HG03025 (cell line): ENCODE results near the gene TFF1.
"Not testable (repeated sequence)": the region's sequence is repeated elsewhere in the genome, so short reads cannot be mapped to it uniquely, and the experiment has no call there.

Experiments used
- ATAC-seq: cut with Tn5 transposase; IDR thresholded peaks from one replicate; pipeline ENCODE4 v1.9.1; 2021; ENCODE audit warnings: mild to moderate bottlenecking, moderate library complexity; ENCODE audit not compliant: unreplicated experiment, low FRiP score

The TFF1 gene

DNA sequence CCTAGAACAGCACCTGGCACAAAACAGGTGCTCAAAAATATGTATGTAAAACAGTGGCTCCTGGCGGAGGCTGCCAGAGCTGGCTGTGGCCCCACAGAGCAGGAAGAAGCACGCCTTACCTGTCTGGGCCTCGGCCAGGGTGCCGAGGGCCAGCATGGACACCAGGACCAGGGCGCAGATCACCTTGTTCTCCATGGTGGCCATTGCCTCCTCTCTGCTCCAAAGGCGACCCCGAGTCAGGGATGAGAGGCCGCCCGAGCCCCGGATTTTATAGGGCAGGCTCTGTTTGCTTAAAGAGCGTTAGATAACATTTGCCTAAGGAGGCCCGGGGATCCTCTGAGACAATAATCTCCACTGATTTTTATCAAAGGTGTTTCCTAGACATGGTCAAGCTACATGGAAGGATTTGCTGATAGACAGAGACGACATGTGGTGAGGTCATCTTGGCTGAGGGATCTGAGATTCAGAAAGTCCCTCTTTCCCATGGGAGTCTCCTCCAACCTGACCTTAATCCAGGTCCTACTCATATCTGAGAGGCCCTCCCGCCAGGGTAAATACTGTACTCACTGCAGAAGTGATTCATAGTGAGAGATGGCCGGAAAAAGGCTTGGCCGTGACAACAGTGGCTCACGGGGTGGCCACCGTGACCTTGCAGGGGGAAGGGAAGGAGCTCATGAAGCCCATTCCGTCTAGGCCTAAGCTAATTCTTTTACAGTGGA is at the start of gene TFF1:
TSS of gene TFF1 (minus strand) at position 244 of the 719 bp plus-strand sequence. CDS start at position 204, 40 bp downstream.
- no peak for ATAC-seq

- peak; percentile 71 for ATAC-seq
Observed at GRCh38 chr21:42414928-42415769, 48.8 kb upstream of the TFF1 start.

- ATAC-seq: no peak
Observed at GRCh38 chr21:42414553-42414927, 48.2 kb upstream of the TFF1 start.

DNA sequence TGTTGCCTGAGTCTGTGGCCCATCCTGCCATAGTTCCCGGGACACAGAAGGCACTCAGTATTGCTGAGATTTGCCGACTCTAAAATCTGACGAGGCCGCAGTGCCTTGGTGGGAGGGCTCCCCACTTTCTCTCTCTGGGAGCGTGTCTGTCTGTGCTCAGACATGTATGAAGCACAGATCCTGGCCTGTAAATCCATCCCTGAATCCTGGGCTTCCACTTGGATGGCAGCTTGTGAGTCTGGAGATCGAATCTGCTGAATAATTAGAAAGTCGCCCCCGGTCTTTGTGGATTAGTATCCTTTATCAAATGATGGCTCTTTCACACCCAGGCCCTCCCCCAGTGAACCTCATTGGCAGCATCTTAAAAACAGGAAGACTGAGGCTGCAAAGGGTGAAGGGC is 47.7 kb upstream of the TFF1 start:
- ATAC-seq: no peak

GRCh38 chr21:42413500-42413899 is 47.2 kb upstream of the TFF1 start:
- no peak for ATAC-seq

DNA sequence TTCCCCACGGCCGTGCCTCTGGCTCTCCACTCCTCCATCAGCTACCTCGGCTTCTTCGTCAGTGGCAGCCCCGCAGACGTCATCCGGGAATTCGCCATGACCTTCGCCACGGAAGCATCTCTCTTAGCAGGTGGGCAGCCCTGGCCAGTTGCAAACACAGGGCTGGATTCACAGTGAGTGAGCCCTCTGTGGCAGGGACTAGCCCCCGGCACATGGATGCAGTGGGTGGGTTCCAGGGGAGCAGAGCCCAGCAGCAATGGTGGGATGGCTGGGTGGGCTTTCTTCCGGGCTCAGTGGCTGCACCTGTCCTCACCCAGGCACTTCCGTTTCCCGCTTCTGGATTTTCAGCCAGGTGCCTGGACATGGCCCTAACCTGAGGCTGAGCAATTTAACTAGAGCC is 46.8 kb upstream of the TFF1 start:
- no peak for ATAC-seq

DNA sequence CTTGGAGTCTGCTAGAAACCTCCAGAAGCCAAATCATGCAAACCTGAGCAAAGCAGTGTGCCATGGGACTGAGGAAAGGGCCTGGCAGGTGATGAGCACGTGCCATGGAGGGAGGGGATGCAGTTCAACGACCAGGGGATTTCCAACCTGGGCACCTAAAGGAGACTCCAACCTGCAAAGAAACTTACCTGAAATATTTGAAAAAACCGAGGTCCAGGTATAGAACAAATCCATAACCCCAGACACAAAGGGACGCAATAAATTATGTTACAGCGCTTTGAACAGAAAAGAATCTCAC is 46.2 kb upstream of the TFF1 start:
- ATAC-seq: no peak

GRCh38 chr21:42411891-42412635 is 45.7 kb upstream of the TFF1 start:
- ATAC-seq: no peak

GRCh38 chr21:42411197-42411869 is 45.0 kb upstream of the TFF1 start:
- no peak for ATAC-seq

- ATAC-seq: no peak
Observed at GRCh38 chr21:42409366-42409765, 43.0 kb upstream of the TFF1 start.

DNA sequence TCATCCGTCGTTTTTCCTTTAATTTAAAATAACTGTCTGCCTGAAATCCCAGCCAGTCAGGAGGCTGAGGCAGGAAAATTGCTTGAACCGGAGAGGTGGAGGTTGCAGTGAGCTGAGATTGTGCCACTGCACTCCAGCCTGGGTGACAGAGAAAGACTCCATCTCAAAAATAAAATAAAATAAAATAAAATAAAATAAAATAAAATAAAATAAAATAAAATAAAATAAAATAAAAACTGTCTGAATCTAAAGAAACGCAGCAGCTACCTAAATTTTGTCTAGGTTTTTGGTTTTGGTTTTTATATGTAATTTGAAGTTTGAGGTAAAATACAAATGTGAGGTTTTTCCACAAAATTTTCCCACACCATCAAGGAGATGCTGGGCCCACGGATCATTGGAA is 42.4 kb upstream of the TFF1 start:
- ATAC-seq: not testable (repeated sequence)

GRCh38 chr21:42407476-42407875 is 41.1 kb upstream of the TFF1 start:
- no peak for ATAC-seq

DNA sequence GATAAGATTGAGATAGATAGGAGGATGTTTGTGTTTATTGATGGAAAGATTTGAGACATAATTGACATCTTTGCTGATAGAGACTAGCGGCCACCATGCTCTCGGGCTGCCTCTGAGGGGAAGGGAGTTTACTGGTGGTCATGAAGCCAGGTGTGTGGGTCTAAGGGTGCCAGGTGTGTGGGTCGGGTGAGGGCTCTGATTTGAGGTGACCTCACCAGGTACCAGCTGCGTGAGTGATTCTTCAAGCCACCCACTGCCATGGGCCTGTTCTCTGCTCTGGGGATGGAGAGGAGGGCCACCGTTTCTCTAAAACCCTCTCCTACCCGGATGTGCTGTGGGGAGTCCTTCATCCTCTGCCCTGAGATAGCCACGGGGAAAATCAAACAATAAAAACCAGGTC is 40.5 kb upstream of the TFF1 start:
- ATAC-seq: no peak

GRCh38 chr21:42406201-42406621 is 39.9 kb upstream of the TFF1 start:
- ATAC-seq: no peak

- ATAC-seq: no peak
Observed at GRCh38 chr21:42405064-42406013, 39.0 kb upstream of the TFF1 start.

GRCh38 chr21:42404539-42404938 is 38.2 kb upstream of the TFF1 start:
- ATAC-seq: no peak

DNA sequence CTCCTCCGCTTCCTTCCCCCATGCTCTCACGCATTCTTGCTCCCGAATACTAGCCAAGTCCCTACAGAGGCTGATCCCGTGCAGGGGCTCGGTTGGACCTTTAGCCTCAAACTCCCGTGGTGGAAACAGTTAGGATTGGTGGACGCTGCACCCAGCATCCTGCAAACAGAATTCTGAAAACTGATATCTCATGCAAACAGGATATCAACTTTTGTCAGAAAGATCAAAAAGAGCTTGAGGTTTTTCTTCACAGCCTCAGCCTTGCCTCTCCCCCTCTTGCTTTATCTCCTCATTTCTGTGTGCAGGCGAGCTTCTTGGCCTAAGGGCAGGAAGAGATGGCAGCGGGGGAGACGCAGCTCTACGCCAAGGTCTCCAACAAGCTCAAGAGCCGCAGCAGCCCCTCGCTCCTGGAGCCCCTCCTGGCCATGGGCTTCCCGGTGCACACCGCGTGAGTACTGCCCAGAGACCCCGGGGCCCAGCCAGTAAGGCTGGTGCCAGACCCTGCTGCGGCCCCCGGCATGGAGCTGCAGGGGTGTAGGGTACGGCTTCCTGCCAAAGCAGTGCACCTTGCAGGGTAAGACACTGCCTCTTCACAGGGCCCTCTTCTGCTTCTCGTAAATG is 37.4 kb upstream of the TFF1 start, which contains the start of gene UBASH3A:
TSS of gene UBASH3A (plus strand) at position 292 of the 621 bp plus-strand sequence. CDS start at position 336, 44 bp downstream.
- no peak for ATAC-seq

- ATAC-seq: no peak
Observed at GRCh38 chr21:42401820-42402251, 35.5 kb upstream of the TFF1 start.

DNA sequence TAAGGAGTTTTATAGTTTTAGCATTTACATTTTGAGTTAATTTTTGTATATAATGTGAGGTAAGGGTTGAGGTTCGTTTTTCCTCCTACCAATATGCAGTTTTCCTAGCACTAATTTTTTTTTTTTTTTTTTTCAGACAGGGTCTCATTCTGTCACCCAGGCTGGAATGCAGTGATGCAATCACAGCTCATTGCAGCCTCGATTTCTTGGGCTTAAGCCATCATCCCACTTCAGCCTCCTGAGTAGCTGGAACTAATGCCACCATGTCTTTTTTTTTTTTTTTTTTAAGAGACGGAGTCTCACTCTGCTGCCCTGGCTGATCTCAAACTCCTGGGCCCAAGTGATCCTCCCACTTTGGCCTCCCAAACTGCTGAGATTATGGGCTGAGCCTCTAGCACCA is 34.8 kb upstream of the TFF1 start:
- no peak for ATAC-seq
